ENCODE data around the gene OTOR.

Gene OTOR

GRCh38 chr20:16758454-16759180 lies 10.5 kb downstream of the OTOR start:
- Histone ChIP-seq H3K4me2 (ENCODE audit: low read length, poor library complexity, severe bottlenecking) (no peak overlapping the region), H3K4me3 (ENCODE audit: insufficient read depth in 1 of 2, low read depth in 1 of 2, low read length in 2 of 2) (no peak overlapping the region), H2BK120ac (ENCODE audit: low read depth, low read length) (no peak overlapping the region), H3K4ac (ENCODE audit: low read depth in 1 of 2, low read length in 2 of 2) (no peak overlapping the region), H3K27me3 (ENCODE audit: control insufficient read depth in 1 of 2, insufficient read depth in 1 of 2, low read length in 2 of 2) (peaks cover 11 to 16% of the 10 kb centered on the region in 2 experiments), H3K36me3 (ENCODE audit: control insufficient read depth in 1 of 2, insufficient read depth in 2 of 2, low read depth in 1 of 2, low read length in 2 of 2) (no peaks in the 10 kb centered on the region), H2BK5ac (ENCODE audit: low read depth, low read length, poor library complexity, severe bottlenecking) (no peak overlapping the region), H2AFZ (ENCODE audit: low read depth, low read length) (no peak overlapping the region), H3K23ac (ENCODE audit: low read length in 2 of 2) (no peak overlapping the region), H3K14ac (ENCODE audit: low read length in 2 of 2) (no peak overlapping the region), H3K79me1 (replicated peaks; ENCODE audit: low read length, poor library complexity, severe bottlenecking) (no peaks in the 10 kb centered on the region), H4K8ac (ENCODE audit: low read length) (no peak overlapping the region), H2BK15ac (ENCODE audit: low read depth, poor library complexity, severe bottlenecking) (no peak overlapping the region), H3K27ac (ENCODE audit: low read length, poor library complexity, severe bottlenecking) (no peak overlapping the region), H3K9me3 (ENCODE audit: control insufficient read depth, low read length) (no peaks in the 10 kb centered on the region), H3K9ac (ENCODE audit: low read length) (no peak overlapping the region), H2AK5ac (ENCODE audit: low read length, severe bottlenecking) (no peak overlapping the region), H3K4me1 (ENCODE audit: control insufficient read depth, insufficient read depth, low read depth, low read length) (no peaks in the 10 kb centered on the region), H4K91ac (ENCODE audit: low read length) (no peak overlapping the region), H3K18ac (ENCODE audit: low read depth in 1 of 2, low read length in 2 of 2) (no peak overlapping the region), H2BK12ac (ENCODE audit: low read length in 2 of 2) (no peak overlapping the region)
- 83% methylated on average over 1 of the region's 2 CpGs for WGBS
- DNase-seq = no peak

- no peaks in the 10 kb centered on the region for H3K4me1 ChIP-seq (ENCODE audit: control insufficient read depth, insufficient read depth, low read depth, low read length)
- no peak for DNase-seq
- H3K9ac ChIP-seq (ENCODE audit: low read length) = no peak overlapping the region
These were observed 11.0 kb downstream of the OTOR start for GRCh38 chr20:16759181-16759563.

GRCh38 chr20:16760431-16761304 lies 12.5 kb downstream of the OTOR start:
- Histone ChIP-seq H4K91ac (ENCODE audit: low read length) (no peak overlapping the region), H3K79me1 (replicated peaks; ENCODE audit: low read length, poor library complexity, severe bottlenecking) (no peaks in the 10 kb centered on the region), H2AK5ac (ENCODE audit: low read length, severe bottlenecking) (no peak overlapping the region), H3K14ac (ENCODE audit: low read length in 2 of 2) (no peak overlapping the region), H3K36me3 (ENCODE audit: control insufficient read depth in 1 of 2, insufficient read depth in 2 of 2, low read depth in 1 of 2, low read length in 2 of 2) (no peaks in the 10 kb centered on the region), H3K23ac (ENCODE audit: low read length in 2 of 2) (no peak overlapping the region), H3K4me2 (ENCODE audit: low read length, poor library complexity, severe bottlenecking) (no peak overlapping the region), H3K27me3 (ENCODE audit: control insufficient read depth in 1 of 2, insufficient read depth in 1 of 2, low read length in 2 of 2) (peaks cover 22 to 30% of the 10 kb centered on the region in 2 experiments), H3K4me1 (ENCODE audit: control insufficient read depth, insufficient read depth, low read depth, low read length) (no peaks in the 10 kb centered on the region), H3K9ac (ENCODE audit: low read length) (no peak overlapping the region), H3K27ac (ENCODE audit: low read length, poor library complexity, severe bottlenecking) (no peak overlapping the region), H3K18ac (ENCODE audit: low read depth in 1 of 2, low read length in 2 of 2) (no peak overlapping the region), H2AFZ (ENCODE audit: low read depth, low read length) (no peak overlapping the region), H3K4me3 (ENCODE audit: insufficient read depth in 1 of 2, low read depth in 1 of 2, low read length in 2 of 2) (no peak overlapping the region), H4K8ac (ENCODE audit: low read length) (no peak overlapping the region), H2BK15ac (ENCODE audit: low read depth, poor library complexity, severe bottlenecking) (no peak overlapping the region), H3K4ac (ENCODE audit: low read depth in 1 of 2, low read length in 2 of 2) (no peak overlapping the region), H3K9me3 (ENCODE audit: control insufficient read depth, low read length) (no peaks in the 10 kb centered on the region), H2BK120ac (ENCODE audit: low read depth, low read length) (no peak overlapping the region), H2BK5ac (ENCODE audit: low read depth, low read length, poor library complexity, severe bottlenecking) (no peak overlapping the region), H2BK12ac (ENCODE audit: low read length in 2 of 2) (no peak overlapping the region)
- 49% methylated on average over 11 of the region's 11 CpGs for WGBS
- peak; percentile 0 for DNase-seq

More at GRCh38 chr20:16759181-16759563, 11.0 kb downstream of the OTOR start:
- Histone ChIP-seq H3K18ac (ENCODE audit: low read depth in 1 of 2, low read length in 2 of 2) (no peak overlapping the region), H3K36me3 (ENCODE audit: control insufficient read depth in 1 of 2, insufficient read depth in 2 of 2, low read depth in 1 of 2, low read length in 2 of 2) (no peaks in the 10 kb centered on the region), H4K8ac (ENCODE audit: low read length) (no peak overlapping the region), H4K91ac (ENCODE audit: low read length) (no peak overlapping the region), H3K9me3 (ENCODE audit: control insufficient read depth, low read length) (no peaks in the 10 kb centered on the region), H3K14ac (ENCODE audit: low read length in 2 of 2) (no peak overlapping the region), H2BK15ac (ENCODE audit: low read depth, poor library complexity, severe bottlenecking) (no peak overlapping the region), H2BK120ac (ENCODE audit: low read depth, low read length) (no peak overlapping the region), H3K4ac (ENCODE audit: low read depth in 1 of 2, low read length in 2 of 2) (no peak overlapping the region), H2BK12ac (ENCODE audit: low read length in 2 of 2) (no peak overlapping the region), H3K79me1 (replicated peaks; ENCODE audit: low read length, poor library complexity, severe bottlenecking) (no peaks in the 10 kb centered on the region), H3K27ac (ENCODE audit: low read length, poor library complexity, severe bottlenecking) (no peak overlapping the region), H2AK5ac (ENCODE audit: low read length, severe bottlenecking) (no peak overlapping the region), H3K4me2 (ENCODE audit: low read length, poor library complexity, severe bottlenecking) (no peak overlapping the region), H3K4me3 (ENCODE audit: insufficient read depth in 1 of 2, low read depth in 1 of 2, low read length in 2 of 2) (no peak overlapping the region), H2AFZ (ENCODE audit: low read depth, low read length) (no peak overlapping the region), H3K23ac (ENCODE audit: low read length in 2 of 2) (no peak overlapping the region), H3K27me3 (ENCODE audit: control insufficient read depth in 1 of 2, insufficient read depth in 1 of 2, low read length in 2 of 2) (peaks cover 17 to 22% of the 10 kb centered on the region in 2 experiments), H2BK5ac (ENCODE audit: low read depth, low read length, poor library complexity, severe bottlenecking) (no peak overlapping the region)
- WGBS = no CpG with 5 or more reads among the region's 1 CpG

- Histone ChIP-seq H4K91ac (ENCODE audit: low read length) (no peak overlapping the region), H2AK5ac (ENCODE audit: low read length, severe bottlenecking) (no peak overlapping the region), H2BK5ac (ENCODE audit: low read depth, low read length, poor library complexity, severe bottlenecking) (no peak overlapping the region), H3K4me3 (ENCODE audit: insufficient read depth in 1 of 2, low read depth in 1 of 2, low read length in 2 of 2) (no peak overlapping the region), H3K9me3 (ENCODE audit: control insufficient read depth, low read length) (no peaks in the 10 kb centered on the region), H2BK12ac (ENCODE audit: low read length in 2 of 2) (no peak overlapping the region), H2AFZ (ENCODE audit: low read depth, low read length) (no peak overlapping the region), H3K79me1 (replicated peaks; ENCODE audit: low read length, poor library complexity, severe bottlenecking) (no peaks in the 10 kb centered on the region), H3K4me2 (ENCODE audit: low read length, poor library complexity, severe bottlenecking) (no peak overlapping the region), H4K8ac (ENCODE audit: low read length) (no peak overlapping the region), H2BK120ac (ENCODE audit: low read depth, low read length) (no peak overlapping the region), H3K18ac (ENCODE audit: low read depth in 1 of 2, low read length in 2 of 2) (no peak overlapping the region), H3K9ac (ENCODE audit: low read length) (no peak overlapping the region), H3K4me1 (ENCODE audit: control insufficient read depth, insufficient read depth, low read depth, low read length) (no peaks in the 10 kb centered on the region), H2BK15ac (ENCODE audit: low read depth, poor library complexity, severe bottlenecking) (no peak overlapping the region), H3K27me3 (ENCODE audit: control insufficient read depth in 1 of 2, insufficient read depth in 1 of 2, low read length in 2 of 2) (peaks cover 28 to 30% of the 10 kb centered on the region in 2 experiments), H3K23ac (ENCODE audit: low read length in 2 of 2) (no peak overlapping the region), H3K14ac (ENCODE audit: low read length in 2 of 2) (no peak overlapping the region), H3K27ac (ENCODE audit: low read length, poor library complexity, severe bottlenecking) (no peak overlapping the region), H3K36me3 (ENCODE audit: control insufficient read depth in 1 of 2, insufficient read depth in 2 of 2, low read depth in 1 of 2, low read length in 2 of 2) (no peaks in the 10 kb centered on the region), H3K4ac (ENCODE audit: low read depth in 1 of 2, low read length in 2 of 2) (no peak overlapping the region)
- peak; percentile 73 for DNase-seq
- WGBS = 0% methylated on average over 2 of the region's 3 CpGs
These were observed 13.2 kb downstream of the OTOR start for GRCh38 chr20:16761305-16761829.

Data from mesenchymal stem cell (in vitro differentiated cells and primary cell).